Frontal cortex (tissue), 4 donors: ENCODE results near the gene NFIA. TPM values are rescaled to one million over a fixed set of nuclear protein-coding genes. Genes with fewer than 3 reads are reported as not detected.

Experiments used
- DNase-seq, 2 donors: peaks; one replicate each; pipeline ENCODE4 v3.0.0; 2012; ENCODE audit warnings: low spot score in 2 of 2
- FAIRE-seq: peaks from 2 replicates; lab custom pipeline; 2012; peaks lifted over from hg19 to GRCh38; lab: Jason Lieb, UNC
- total RNA-seq: library from RNA; depleted of rRNA; stranded (reverse); fragments of >200 nt; gene quantifications from one replicate; pipeline ENCODE4 v1.2.3, GENCODE V29; 2014
- donor health status: control.
- donor health status: control.
- donor health status: control.

The NFIA gene
- total RNA-seq, result 35.5 TPM

GRCh38 chr1:61082311-61083012 is at the start of gene NFIA:
Gene NFIA (plus strand): TSS chr1:61082561.
- peak; percentile 66 to 74 for DNase-seq
- no peak for FAIRE-seq

- no peak for DNase-seq
- FAIRE-seq, result no peak
Observed at GRCh38 chr1:61035880-61036279, 46.5 kb upstream of the NFIA start.

GRCh38 chr1:61042466-61043009 is 39.8 kb upstream of the NFIA start:
- no peak for DNase-seq
- no peak for FAIRE-seq

- FAIRE-seq, result no peak
Observed at GRCh38 chr1:61043010-61043820, 39.1 kb upstream of the NFIA start.

DNA sequence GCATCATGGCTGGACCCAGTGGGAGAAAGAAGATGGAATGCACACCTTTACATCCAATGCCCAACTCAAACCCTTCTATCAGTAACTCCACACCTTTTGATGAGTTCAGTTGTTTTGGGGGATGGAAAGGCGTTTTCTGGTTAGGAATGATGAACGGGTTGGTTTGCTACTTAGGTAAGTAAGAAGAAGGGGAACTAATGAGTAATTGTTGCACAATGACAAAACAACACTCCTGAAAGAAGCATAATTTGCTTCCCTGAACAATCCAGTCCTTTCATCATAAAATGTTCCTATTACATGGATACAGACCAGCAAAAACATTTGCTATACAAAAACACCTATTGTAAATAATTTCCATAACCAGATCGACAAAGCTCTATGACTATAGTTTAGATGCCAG is 35.9 kb upstream of the NFIA start:
- no peak for FAIRE-seq
- DNase-seq, result no peak

More at GRCh38 chr1:61043010-61043820, 39.1 kb upstream of the NFIA start:
- peak; percentile 82 for DNase-seq

GRCh38 chr1:61047061-61047460 is 35.3 kb upstream of the NFIA start:
- no peak for DNase-seq
- FAIRE-seq, result no peak

DNA sequence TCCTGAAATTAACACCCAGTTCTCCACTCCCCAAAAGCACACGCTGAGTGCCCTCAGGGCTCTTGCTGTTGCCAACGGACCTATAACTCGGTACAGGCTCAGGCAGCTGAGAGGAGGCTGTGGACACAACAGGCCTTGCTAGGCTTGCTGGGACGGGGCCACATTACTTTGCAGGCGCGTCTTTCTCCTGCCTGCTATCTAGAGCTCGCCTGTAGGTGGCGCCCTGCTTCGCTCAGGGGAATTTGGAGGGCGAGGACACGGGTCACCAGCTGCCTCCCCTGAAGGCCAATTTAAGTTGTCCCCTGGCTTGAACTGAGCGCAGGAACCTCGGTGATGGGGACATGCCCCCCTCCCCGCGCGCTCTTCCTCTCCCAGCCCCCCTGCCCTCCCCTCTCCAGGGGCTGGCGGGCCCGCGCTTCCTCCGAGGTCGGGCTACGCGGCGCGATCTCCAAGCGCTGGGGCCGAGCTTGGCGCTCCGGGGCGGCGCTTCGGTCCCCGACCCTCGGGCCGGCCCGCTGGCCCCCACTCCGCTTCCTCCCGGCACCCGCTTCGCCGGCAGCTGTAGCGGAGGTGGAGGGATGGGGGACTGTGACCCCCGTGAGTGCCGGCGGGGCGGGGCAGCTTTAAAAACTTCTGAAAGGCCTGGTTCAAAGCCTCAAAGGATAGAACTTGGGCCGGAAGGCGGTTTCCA is 32.4 kb upstream of the NFIA start:
- FAIRE-seq, result no peak
- peak; percentile 84 to 85 for DNase-seq

- FAIRE-seq, result no peak
- DNase-seq, result peak; percentile 66 to 75
Observed at GRCh38 chr1:61050541-61051442, 31.6 kb upstream of the NFIA start.

- DNase-seq, result no peak
- FAIRE-seq, result no peak
Observed at GRCh38 chr1:61051443-61051718, 31.0 kb upstream of the NFIA start.

GRCh38 chr1:61051719-61052394 is 30.5 kb upstream of the NFIA start:
- peak in 1 of 2 donors; percentile 40 for DNase-seq
- FAIRE-seq, result no peak

DNA sequence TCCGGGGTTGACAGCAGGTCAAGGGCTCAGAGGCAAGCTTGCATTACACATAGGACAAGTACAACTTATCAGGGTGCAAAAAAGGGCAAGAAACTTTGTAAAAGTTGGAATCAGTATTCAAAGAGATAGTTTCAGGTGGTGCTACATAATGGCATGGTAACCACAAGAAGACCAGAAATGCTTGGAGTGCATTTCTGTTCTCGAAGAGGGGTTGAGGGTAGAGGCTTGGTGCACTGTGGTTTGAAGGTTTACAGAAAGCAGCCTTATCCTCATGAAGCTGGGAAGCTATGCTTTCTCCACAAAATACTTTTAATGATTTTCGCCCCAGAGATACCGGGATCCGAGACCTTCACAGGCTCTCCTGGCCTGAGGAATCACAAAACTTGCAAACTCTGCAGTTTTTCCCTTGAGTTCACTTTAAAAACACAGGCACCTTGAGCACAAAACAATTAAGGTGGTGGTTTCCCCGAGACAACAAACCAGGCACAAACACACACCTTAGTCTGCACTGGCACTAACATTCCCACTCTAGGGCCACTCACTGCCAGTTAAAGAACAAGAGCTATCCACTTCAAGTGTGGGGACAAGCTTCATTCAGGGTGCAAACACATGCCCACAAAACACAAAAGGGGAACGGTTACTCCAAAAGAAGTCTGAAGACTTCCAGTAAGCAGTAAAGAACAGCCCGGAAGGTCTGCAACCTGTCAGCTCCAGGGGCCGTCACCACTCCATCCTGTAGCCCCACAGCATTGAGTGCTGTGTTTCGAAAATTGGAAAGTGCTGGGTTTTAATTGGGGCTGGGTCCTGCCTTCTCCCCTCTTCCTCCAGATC is 29.8 kb upstream of the NFIA start:
- DNase-seq, result peak in 1 of 2 donors; percentile 41
- no peak for FAIRE-seq

DNA sequence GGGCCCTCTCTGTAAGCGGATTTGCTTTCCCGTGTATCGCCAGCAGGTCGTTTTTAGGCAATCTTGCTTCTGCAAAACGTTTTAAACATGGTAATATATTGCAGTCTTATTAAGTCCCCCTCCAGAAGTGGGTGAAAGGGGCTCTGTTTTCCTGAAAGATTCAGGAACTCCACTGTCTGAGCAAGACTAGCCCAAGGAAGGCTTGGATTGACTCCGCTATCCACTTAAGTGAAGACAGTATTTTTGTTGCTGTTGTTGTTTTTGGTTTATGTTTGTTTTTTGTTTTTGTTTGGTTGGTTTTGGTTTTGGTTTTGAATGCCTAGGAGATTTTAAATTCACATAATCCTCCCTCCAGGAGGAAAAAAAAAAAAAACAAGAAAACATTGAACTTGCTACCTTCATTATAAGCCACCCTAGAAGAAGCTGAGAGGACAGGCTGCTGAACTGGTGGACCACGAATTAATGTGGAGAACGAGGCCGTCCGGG is 29.1 kb upstream of the NFIA start:
- DNase-seq (peak in 1 of 2 donors; percentile 46), FAIRE-seq (no peak)

DNA sequence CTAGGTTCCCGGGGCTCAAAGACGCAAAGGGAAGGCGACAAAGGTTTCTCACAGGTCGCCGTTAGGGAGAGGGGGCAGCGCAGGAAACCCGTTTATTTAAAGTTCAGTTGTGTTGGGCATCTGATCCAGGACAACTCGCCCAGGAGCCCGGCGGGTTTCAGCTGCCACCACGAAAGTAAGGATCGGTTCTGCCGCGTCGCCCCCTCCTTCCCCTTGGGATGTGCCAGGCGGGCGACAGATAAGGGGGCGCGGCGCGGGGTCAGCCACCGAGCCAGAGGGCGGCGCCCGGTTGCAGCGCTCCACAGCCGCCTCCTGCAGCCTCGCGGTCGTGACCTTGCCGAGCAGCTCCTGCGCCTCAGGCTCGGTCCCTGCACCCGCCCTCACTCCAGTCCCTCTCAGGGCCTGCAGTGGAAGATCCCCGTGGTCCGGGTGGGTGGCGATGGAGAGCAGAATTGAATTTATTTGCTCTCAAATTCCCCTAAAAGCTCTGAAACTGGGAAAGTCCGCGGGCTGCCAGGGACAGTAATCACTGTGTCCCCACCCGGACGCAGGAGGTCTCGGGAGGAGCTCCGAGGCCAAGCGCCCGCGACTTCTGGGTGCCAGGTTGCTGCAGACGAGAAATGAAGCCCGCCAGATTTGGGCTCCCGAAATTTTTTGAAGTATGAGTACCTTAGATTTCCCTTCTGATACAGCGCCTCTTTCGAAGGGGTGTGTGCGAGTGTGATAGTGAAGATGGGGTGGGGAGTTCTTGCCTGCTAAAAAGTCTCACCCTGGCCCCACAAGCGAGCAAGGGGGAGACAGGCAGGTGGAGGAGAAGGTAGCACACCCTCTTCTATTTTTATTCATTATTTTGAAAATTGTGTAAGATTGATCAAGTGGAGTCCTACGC is 28.4 kb upstream of the NFIA start:
- FAIRE-seq (no peak), DNase-seq (peak in 1 of 2 donors; percentile 58)

GRCh38 chr1:61054601-61054993 is 27.8 kb upstream of the NFIA start:
- DNase-seq (no peak), FAIRE-seq (no peak)

GRCh38 chr1:61055110-61055614 is 27.2 kb upstream of the NFIA start:
- FAIRE-seq (no peak), DNase-seq (peak in 1 of 2 donors; percentile 19)

DNA sequence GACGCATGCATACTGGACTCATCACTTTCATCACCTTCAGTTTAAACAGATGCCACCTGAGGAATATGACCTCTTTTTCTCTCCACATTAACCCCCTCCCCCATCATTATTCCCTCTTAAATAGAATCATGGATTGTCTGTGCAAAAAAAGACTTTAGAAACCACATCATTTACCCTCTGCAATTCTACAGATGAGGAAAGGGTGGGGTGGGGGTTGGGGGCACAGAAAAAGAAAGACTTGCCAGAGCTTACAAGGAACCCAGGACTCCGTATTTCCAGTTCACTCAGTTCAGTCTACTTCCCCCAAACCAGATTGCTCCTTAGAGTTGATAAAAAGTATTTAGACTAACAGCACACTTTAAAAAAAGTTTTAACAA is 26.2 kb upstream of the NFIA start:
- FAIRE-seq, result no peak
- no peak for DNase-seq
